Activated T-cell treated with anti-CD3 and anti-CD28 coated beads for 1 hour (primary cell): ENCODE measurements around the gene FCGBP.
"Not testable (repeated sequence)": the region's sequence is repeated elsewhere in the genome, so short reads cannot be mapped to it uniquely, and the experiment has no call there.

Source experiments
- DNase-seq: peaks from one replicate; pipeline ENCODE4 v3.0.0-alpha.2; 2020; ENCODE audit warnings: low read depth

Gene FCGBP

GRCh38 chr19:39917561-39918182 is 16.8 kb downstream of the FCGBP start:
- no peak for DNase-seq

DNA sequence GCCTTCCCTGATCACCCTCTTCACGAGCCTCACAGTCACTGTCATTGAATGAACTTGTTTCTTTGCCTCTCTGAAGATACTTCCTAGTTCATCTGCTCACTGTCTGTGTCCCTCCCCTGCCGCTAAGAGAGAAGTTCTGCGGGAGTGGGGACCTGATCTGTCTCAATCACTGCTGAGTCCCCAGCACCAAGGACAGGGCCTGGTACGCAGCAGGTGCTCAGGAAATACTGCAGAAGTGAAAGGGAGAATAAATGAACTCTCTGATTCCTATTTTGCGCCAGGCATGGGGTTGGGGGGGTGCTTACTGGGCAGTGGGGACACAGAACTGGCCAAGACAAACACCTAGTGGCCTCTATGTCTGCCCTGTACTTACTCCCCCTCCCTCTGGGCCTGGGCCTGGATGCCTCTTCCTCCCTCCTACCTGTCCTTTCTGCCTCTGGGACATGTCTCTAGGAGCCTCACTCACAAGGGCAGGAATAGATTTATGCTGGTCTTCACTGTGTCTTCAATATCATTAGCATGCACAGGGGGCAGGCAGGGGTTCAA is 17.5 kb downstream of the FCGBP start:
- no peak for DNase-seq

- DNase-seq = no peak
These were observed 18.2 kb downstream of the FCGBP start for GRCh38 chr19:39916236-39916635.

DNA sequence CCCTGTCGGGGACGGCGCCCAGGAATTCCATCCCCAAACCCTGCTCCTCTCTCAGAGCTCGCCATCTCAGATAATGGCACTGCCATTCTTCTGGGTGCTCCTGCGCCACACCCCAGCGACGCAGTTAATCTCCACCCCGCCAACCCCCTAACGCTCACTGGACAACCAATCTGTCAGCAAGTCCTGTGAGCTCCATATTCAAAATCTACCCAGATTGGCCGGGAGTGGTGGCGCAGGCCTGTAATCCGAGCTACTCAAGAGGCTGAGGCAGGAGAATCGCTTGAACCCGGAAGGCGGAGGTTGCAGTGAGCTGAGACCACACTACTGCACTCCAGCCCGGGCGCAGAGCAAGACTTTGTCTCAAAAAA is 18.6 kb downstream of the FCGBP start:
- DNase-seq = no peak

GRCh38 chr19:39915101-39915847 is 19.2 kb downstream of the FCGBP start:
- DNase-seq = no peak

DNA sequence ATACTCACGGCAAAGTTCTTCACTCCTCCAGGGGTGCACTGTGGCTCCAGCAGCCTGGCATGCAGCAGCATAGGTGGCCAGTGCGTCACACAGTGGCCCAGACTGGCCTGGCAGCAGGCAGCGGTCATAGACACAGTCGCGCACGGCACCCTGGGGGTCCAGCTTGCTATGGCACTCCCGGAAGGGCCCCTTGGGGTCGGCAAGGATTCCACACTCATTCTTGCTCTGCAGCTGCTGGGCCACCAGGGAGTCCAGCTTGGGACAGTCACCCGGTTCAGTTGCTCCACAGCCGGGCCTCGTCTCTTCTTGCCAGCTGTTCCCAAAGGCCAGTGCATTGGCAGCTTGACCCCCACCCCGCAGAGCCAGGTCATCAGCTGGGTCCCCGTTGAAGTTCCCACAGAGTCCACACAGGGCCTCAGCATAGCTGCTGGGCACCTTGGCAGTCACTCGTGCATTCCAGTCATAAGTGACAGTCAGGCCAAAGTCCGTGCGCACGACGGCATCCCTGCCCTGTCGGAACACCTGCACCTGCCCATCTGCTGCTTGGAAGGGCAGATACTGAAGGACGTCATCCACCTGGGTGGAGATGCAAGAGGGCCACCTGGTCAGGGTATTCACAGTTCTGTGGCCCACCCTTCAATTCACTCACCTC is 20.6 kb downstream of the FCGBP start:
- no peak for DNase-seq

DNA sequence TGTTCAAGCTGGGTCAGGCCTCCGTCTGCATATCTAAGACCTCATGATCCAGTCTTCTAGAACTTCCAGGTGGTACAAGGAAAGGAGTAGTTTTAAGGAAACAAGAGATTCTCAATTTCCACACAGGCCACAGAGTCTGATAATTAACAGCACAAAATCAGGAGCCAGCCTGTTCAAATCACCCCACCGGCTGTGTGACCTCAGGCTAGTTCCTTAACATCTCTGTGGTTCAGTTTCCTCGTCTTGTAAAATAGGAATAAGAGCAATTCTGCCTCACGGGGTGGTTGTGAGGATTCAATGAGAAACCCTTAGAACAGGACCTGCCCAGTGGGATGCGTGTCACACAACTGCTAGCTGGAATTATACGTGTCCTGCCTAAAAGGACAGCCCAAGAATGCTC is 25.6 kb downstream of the FCGBP start:
- no peak for DNase-seq

- no peak for DNase-seq
These were observed 27.4 kb downstream of the FCGBP start for GRCh38 chr19:39906820-39907611.

GRCh38 chr19:39906283-39906682 is 28.2 kb downstream of the FCGBP start:
- DNase-seq = no peak

GRCh38 chr19:39903486-39904091 is 30.8 kb downstream of the FCGBP start:
- DNase-seq = not testable (repeated sequence)

- DNase-seq = not testable (repeated sequence)
These were observed 32.1 kb downstream of the FCGBP start for GRCh38 chr19:39902326-39902725.

GRCh38 chr19:39901681-39902080 is 32.8 kb downstream of the FCGBP start:
- DNase-seq = not testable (repeated sequence)

DNA sequence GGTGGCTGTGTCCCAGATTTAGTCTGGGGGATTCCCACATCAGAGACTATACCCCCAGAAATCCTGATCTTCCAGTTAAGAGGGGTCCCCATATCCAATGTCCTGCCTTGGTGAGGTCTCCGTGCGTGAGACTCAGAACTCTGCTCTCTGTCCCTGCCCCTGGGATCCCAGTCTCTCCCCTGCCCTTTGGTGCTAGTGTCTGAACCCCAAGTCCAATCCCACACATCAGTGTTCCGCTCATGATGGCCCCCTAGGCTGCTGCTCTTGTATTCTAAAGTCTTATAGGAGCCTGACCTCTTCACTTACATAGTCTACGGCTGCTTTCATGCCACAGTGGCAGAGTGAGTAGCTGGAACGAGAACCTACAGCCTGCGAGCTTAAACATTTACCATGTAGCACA is 35.6 kb downstream of the FCGBP start:
- not testable (repeated sequence) for DNase-seq

GRCh38 chr19:39897511-39898245 is 36.8 kb downstream of the FCGBP start:
- DNase-seq = peak; percentile 26

DNA sequence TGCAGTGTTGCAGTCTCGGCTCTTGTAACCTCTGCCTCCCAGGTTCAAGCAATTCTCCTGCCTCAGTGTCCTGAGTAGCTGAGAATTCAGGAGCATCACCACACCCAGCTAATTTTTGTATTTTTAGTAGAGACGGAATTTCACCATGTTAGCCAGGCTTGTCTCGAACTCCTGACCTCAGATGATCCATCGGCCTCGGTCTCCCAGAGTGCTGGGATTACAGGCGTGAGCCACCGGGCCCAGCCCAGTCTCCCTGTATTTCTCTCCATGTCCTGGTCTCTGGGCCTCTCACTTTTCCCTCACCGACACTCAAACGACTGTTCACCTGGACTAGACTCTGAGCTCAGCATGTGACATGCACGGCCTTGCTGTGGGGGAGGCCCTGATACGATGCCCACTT is 39.3 kb downstream of the FCGBP start:
- DNase-seq = not testable (repeated sequence)

- DNase-seq = not testable (repeated sequence)
These were observed 40.2 kb downstream of the FCGBP start for GRCh38 chr19:39894236-39894606.

- not testable (repeated sequence) for DNase-seq
These were observed 40.8 kb downstream of the FCGBP start for GRCh38 chr19:39893366-39894235.

DNA sequence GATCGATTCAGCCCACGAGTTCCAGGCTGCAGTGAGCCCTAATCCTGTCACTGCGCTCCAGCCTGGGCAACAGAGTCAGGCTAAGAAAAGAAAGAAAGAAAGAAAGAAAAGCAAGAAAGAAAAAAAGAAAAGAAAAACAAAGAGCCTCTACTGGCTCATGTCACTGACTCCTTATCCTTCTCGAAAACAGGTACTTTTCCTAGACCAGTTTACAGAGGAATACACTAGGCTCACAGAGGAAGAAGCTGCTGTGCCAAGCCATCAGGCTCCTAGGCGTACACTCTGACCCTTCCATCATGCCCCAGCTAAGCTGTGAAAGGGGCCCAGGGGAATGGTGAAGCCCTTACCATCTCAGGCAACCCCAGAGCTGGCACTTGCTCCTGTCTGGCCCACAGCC is 41.9 kb downstream of the FCGBP start:
- not testable (repeated sequence) for DNase-seq

- not testable (repeated sequence) for DNase-seq
These were observed 42.6 kb downstream of the FCGBP start for GRCh38 chr19:39891660-39892505.
